NCI-H2107 treated with DMSO at 0.1 percent for 48 hours (cell line): Measurements from ENCODE around the gene MANF.

Experiments used
- DNase-seq: peaks from one replicate; lab custom pipeline; 2025; ENCODE audit not compliant: unreplicated experiment; lab: John Stamatoyannopoulos, UW

MANF gene

GRCh38 chr3:51434110-51434509 lies 49.0 kb downstream of the MANF start:
- no peak for DNase-seq

GRCh38 chr3:51434746-51435327 lies 49.7 kb downstream of the MANF start:
- DNase-seq = peak; percentile 27

DNA sequence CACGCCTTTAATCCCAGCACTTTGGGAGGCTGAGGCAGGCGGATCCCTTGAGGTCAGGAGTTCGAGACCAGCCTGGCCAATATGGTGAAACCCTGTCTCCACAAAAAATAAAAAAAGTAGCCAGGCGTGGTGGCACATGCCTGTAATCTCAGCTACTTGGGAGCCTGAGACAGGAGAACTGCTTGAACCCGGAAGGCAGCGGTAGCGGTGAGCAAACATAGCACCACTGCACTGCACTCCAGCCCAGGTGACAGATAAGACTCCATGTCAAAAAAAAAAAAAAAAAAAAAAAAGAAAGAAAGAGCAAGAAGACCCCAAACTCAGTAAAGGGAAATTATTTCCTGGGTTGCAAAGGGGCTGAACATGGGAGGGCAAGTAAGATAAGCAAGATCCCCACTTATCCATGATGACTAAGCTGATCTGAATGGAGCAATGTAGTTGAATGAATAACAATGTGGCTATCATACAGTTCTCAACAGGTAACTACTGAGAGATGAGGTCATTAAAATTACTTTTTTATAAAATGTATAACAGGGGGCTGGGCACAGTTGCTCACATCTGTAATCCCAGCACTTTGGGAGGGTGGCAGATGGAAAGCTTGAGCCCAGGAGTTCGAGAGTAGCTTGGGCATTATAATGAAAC lies 52.0 kb downstream of the MANF start:
- no peak for DNase-seq
